Vagina (tissue), 2 donors: Measurements from ENCODE around the gene RAD50. TPM values are rescaled to one million over a fixed set of nuclear protein-coding genes. Genes with fewer than 3 reads are reported as not detected.

ENCODE experiments used
- DNase-seq, 2 donors: peaks; one replicate each; pipeline ENCODE4 v3.0.0-alpha.2; 2017; ENCODE audit errors: extremely low spot score in 2 of 2
- H3K27ac ChIP-seq: fragments of 200-600 bp; sonication (generic); one replicate; pipeline ENCODE4 v1.5.1; 2019
- H3K27me3 ChIP-seq: fragments of 200-600 bp; sonication (generic); one replicate; pipeline ENCODE4 v1.5.1; 2019
- H3K36me3 ChIP-seq, 2 donors: fragments of 200-600 bp; sonication (generic); one replicate each; pipeline ENCODE4 v1.5.1; 2017 to 2019
- H3K4me1 ChIP-seq: fragments of 200-600 bp; sonication (generic); one replicate; pipeline ENCODE4 v1.5.1; 2019
- H3K4me3 ChIP-seq, 2 donors: fragments of 200-600 bp; sonication (generic); 1 replicate in 1 of 2; 2 replicates in 1 of 2; pipeline ENCODE4 v1.5.1; 2016 to 2019
- H3K9me3 ChIP-seq: fragments of 200-600 bp; sonication (generic); one replicate; pipeline ENCODE4 v1.5.1; 2019
- CTCF ChIP-seq, 3 experiments: fragments of 450-650 bp in 2 of 3; fragments of 200-600 bp in 1 of 3; sonication (generic) in 1 of 3; IDR thresholded peaks; one replicate each; pipeline ENCODE4 v1.5.1; 2017 to 2019; ENCODE audit warnings: antibody characterized with exemption in 3 of 3, mild to moderate bottlenecking in 2 of 3, moderate library complexity in 2 of 3
- POLR2A ChIP-seq, 2 donors: fragments of 450-650 bp; IDR thresholded peaks; one replicate each; pipeline ENCODE4 v1.6.1; 2017; ENCODE audit warnings: antibody characterized with exemption in 2 of 2, mild to moderate bottlenecking in 2 of 2, moderate library complexity in 2 of 2
- POLR2AphosphoS5 ChIP-seq, 2 donors: sonication (generic); formaldehyde crosslinking; IDR thresholded peaks; one replicate each; pipeline ENCODE4 v1.9.0; 2017; ENCODE audit warnings: antibody characterized with exemption in 2 of 2, mild to moderate bottlenecking in 2 of 2, low read depth in 1 of 2; ENCODE audit not compliant: insufficient read depth in 1 of 2
- intact Hi-C: fragments of 100-400 bp; cut with DNase I; formaldehyde crosslinking; loops from one replicate; pipeline ENCODE4 v1.15.1; 2023
- total RNA-seq: library from RNA; depleted of rRNA; stranded (reverse); fragments of >200 nt; gene quantifications from one replicate; pipeline ENCODE4 v1.2.3, GENCODE V29; 2016

The RAD50 gene
- total RNA-seq, 1 donor from 2014 or later, result 29.0 TPM

GRCh38 chr5:132677191-132677590 lies 120.4 kb downstream of the RAD50 start:
- TF ChIP-seq POLR2AphosphoS5 (IDR thresholded peaks at IDR 0.05; ENCODE audit: insufficient read depth in 1 of 2, low read depth in 1 of 2), result peak in 1 of 2 donors; percentile 28
- TF ChIP-seq POLR2A (IDR thresholded peaks at IDR 0.05), result no peak
- no peak for TF ChIP-seq CTCF (IDR thresholded peaks at IDR 0.05)
- H3K27ac ChIP-seq, result peak overlapping the region; percentile 42
- H3K4me3 ChIP-seq, result no peak overlapping the region
- H3K36me3 ChIP-seq, result no peaks in the 10 kb centered on the region
- no peaks in the 10 kb centered on the region for H3K27me3 ChIP-seq
- intact Hi-C loops, result no loop called here
- H3K4me1 ChIP-seq, result peaks cover 26% of the 10 kb centered on the region
- peak in 1 of 2 donors; percentile 86 for DNase-seq
- no peaks in the 10 kb centered on the region for H3K9me3 ChIP-seq

- intact Hi-C loops, result no loop called here
- Histone ChIP-seq H3K27me3 (no peaks in the 10 kb centered on the region), H3K27ac (peak overlapping the region; percentile 42), H3K4me3 (no peak overlapping the region), H3K36me3 (no peaks in the 10 kb centered on the region), H3K9me3 (no peaks in the 10 kb centered on the region), H3K4me1 (peaks cover 26% of the 10 kb centered on the region)
- TF ChIP-seq CTCF (IDR thresholded peaks at IDR 0.05) (no peak), POLR2AphosphoS5 (IDR thresholded peaks at IDR 0.05; ENCODE audit: insufficient read depth in 1 of 2, low read depth in 1 of 2) (no peak), POLR2A (IDR thresholded peaks at IDR 0.05) (no peak)
- no peak for DNase-seq
Observed at GRCh38 chr5:132677682-132678400, 121.1 kb downstream of the RAD50 start.

DNA sequence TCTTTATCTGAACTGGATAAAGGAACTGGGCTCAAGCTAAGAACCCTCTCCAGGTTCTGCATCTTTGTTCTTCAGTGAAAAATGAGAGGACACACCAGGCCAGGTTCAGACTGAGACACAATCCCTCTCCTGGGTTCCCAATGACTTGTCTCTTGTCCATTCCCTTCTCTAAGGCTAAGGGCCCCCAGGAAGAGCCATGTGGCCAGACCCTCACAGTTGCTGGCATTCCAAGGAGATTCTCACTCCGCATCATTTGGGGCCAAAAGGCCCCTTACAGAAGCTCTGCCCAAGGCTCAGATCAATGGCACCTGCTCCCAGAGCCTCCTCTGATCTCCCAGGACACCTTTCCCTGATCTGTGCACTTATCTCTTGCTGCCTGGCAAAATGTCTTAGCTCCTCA lies 122.0 kb downstream of the RAD50 start:
- TF ChIP-seq POLR2AphosphoS5 (IDR thresholded peaks at IDR 0.05; ENCODE audit: insufficient read depth in 1 of 2, low read depth in 1 of 2) (no peak), CTCF (IDR thresholded peaks at IDR 0.05) (no peak), POLR2A (IDR thresholded peaks at IDR 0.05) (no peak)
- no peak overlapping the region for H3K27ac ChIP-seq
- H3K4me3 ChIP-seq, result no peak overlapping the region
- H3K36me3 ChIP-seq, result no peaks in the 10 kb centered on the region
- no peak for DNase-seq
- H3K9me3 ChIP-seq, result no peaks in the 10 kb centered on the region
- H3K4me1 ChIP-seq, result peaks cover 25% of the 10 kb centered on the region
- intact Hi-C loops, result no loop called here
- no peaks in the 10 kb centered on the region for H3K27me3 ChIP-seq

GRCh38 chr5:132679166-132679565 lies 122.4 kb downstream of the RAD50 start:
- H3K4me1 ChIP-seq, result peaks cover 20% of the 10 kb centered on the region
- H3K9me3 ChIP-seq, result no peaks in the 10 kb centered on the region
- intact Hi-C loops, result no loop called here
- H3K36me3 ChIP-seq, result no peaks in the 10 kb centered on the region
- TF ChIP-seq POLR2AphosphoS5 (IDR thresholded peaks at IDR 0.05; ENCODE audit: insufficient read depth in 1 of 2, low read depth in 1 of 2) (no peak), CTCF (IDR thresholded peaks at IDR 0.05) (no peak), POLR2A (IDR thresholded peaks at IDR 0.05) (no peak)
- no peak overlapping the region for H3K27ac ChIP-seq
- H3K4me3 ChIP-seq, result no peak overlapping the region
- H3K27me3 ChIP-seq, result no peaks in the 10 kb centered on the region
- DNase-seq, result no peak

- Histone ChIP-seq H3K9me3 (no peaks in the 10 kb centered on the region), H3K27me3 (no peaks in the 10 kb centered on the region), H3K36me3 (no peaks in the 10 kb centered on the region), H3K4me3 (no peak overlapping the region), H3K27ac (no peak overlapping the region), H3K4me1 (peaks cover 15% of the 10 kb centered on the region)
- no peak for DNase-seq
- intact Hi-C loops, result no loop called here
- TF ChIP-seq POLR2A (IDR thresholded peaks at IDR 0.05) (no peak), CTCF (IDR thresholded peaks at IDR 0.05) (no peak), POLR2AphosphoS5 (IDR thresholded peaks at IDR 0.05; ENCODE audit: insufficient read depth in 1 of 2, low read depth in 1 of 2) (no peak)
Observed at GRCh38 chr5:132679717-132680380, 123.1 kb downstream of the RAD50 start.
